GM21723 (cell line): Measurements from ENCODE around the gene GANAB.
"Not testable (repeated sequence)": the region's sequence is repeated elsewhere in the genome, so short reads cannot be mapped to it uniquely, and the experiment has no call there.

Experiments
- ATAC-seq: cut with Tn5 transposase; IDR thresholded peaks from one replicate; pipeline ENCODE4 v1.9.1; 2021; ENCODE audit warnings: mild to moderate bottlenecking, moderate library complexity; ENCODE audit not compliant: unreplicated experiment

GANAB gene

GRCh38 chr11:62645946-62646824 lies at the start of gene GANAB:
TSS of gene GANAB (minus strand) at chr11:62646613. CDS start at chr11:62646599, 14 bp downstream.
- ATAC-seq: peak; percentile 89

DNA sequence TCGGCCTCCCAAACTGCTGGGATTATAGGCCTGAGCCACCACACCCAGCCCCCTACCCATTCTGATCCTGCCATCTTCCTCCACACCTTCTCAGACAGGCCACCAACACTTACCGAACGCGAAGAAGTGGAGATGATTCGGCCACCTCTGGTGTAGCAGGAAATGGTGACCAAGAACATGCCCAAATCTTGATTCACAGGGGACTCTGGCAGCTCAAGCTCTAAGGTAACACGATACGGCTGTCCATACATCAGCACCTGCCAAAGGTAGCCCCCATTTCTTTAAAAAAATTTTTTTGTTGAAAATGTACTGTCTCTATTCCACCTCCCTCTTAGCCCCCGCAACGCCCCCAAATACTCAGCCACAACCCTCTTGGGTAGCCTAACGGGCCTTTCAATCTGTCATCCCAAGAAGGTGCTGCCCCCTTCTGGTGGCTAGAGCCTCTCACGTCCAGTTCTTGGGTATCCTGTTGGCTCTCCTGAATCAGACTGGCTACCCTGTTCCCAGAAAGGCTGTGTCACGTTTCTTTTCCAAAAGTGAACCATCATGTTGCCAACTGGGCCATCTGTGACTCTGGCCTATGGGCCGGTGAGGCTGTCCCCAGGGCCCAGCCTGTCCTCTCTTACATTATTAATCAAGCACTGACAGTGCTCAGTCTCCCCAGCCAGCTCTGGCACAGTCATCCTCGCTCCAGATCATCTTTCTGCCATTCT lies 48.2 kb upstream of the GANAB start:
- ATAC-seq: no peak

- not testable (repeated sequence) for ATAC-seq
Observed at GRCh38 chr11:62693624-62694023, 47.2 kb upstream of the GANAB start.

- no peak for ATAC-seq
Observed at GRCh38 chr11:62689421-62690183, 43.2 kb upstream of the GANAB start, which contains the start of gene LRRN4CL. TSS of gene LRRN4CL (minus strand) at chr11:62689530. CDS start at chr11:62688508, 1,022 bp downstream.

- no peak for ATAC-seq
Observed at GRCh38 chr11:62688491-62688890, 42.1 kb upstream of the GANAB start.

DNA sequence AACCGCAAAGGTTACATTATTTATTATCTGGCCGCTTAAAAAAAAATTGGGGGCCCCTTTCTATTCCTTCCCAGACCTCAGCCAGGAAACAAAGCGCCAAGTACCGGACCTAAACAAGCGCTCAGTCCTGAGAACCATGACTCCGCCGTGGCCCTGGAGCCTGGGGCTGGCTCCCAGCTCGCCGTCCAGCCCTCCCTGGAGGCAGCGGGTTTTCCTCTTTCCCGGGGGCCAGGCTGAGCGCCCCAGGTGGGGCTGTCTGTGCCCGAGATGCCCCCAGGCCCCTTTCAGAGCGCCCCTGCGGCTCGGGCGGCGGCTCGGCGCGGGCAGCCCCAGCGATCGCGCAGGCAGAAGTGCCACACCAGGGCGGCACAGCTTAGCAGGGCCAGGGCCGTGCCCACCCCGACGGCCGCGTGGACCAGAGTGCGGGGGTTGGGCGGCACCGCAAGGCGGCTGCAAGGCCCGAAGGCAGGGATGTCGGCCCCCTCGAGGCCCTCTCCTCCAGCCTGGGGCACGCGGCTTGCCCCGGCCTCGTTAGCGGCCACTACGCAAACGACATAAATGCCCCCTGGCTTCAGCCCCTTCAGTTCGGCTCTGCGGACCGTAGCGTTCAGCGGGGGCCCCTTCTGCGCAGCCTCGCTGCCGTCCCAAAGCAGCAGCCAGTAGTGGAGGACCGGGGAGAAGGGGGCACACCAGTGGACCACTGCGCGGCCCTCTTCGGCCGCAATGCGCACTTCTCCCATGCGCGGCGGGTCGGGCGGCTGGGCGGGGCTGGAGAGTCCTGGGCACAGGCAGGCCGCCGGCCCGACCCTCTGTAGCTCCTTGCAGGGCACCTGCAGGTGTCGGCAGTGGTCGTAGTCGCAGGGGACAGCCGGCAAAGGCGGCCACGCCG lies 41.3 kb upstream of the GANAB start:
- no peak for ATAC-seq

GRCh38 chr11:62682518-62682917 lies 36.1 kb upstream of the GANAB start:
- no peak for ATAC-seq

- no peak for ATAC-seq
Observed at GRCh38 chr11:62680825-62681240, 34.4 kb upstream of the GANAB start.

DNA sequence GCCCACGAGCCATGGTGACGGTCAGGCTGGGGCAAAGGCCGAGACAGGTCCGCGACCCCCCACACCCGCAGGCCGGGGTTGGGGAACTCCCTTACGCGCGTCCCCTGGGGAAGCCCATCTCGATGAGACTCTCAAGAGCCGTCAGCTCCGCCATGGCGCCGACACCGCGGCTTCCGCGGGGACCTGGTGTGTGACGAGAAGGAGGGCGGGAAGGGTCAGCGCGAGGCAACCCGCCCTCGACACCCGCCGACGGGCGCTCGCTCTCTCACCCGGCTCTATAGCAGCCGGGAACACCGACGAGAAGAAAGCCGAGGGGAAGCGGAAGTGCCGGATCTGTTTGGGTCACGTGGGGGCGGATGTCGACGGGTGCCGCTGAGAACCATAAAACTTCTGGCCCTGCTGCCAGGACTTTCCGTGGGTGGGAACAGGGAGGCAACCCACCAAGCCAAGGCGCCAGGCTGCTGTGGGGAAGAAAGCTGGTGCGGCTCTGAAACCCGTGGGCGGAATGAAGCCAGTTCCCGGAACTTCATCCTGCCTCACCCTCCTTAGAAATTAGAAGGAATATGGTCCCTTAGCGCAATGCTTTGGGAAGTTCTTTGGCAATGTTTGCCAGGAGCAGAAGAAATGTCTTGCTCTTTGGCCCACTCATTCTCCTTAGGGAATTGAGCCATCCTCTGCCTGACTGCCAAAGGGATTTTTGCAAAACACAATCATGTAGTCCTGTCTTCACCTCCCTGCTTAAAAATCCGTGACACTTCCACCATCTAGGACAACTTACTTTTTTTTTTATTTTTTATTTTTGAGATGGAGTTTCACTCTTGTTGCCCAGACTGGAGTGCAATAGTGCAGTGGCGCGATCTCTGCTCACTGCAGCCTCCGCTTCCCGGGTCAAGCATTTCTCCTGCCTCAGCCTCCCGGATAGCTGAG lies 32.6 kb upstream of the GANAB start, which contains the start of gene UBXN1:
Gene UBXN1 (minus strand): TSS at position 304 of the 927 bp plus-strand sequence. CDS start 150 bp downstream, at position 154.
- ATAC-seq: peak; percentile 77

- no peak for ATAC-seq
Observed at GRCh38 chr11:62678433-62678769, 32.0 kb upstream of the GANAB start.

DNA sequence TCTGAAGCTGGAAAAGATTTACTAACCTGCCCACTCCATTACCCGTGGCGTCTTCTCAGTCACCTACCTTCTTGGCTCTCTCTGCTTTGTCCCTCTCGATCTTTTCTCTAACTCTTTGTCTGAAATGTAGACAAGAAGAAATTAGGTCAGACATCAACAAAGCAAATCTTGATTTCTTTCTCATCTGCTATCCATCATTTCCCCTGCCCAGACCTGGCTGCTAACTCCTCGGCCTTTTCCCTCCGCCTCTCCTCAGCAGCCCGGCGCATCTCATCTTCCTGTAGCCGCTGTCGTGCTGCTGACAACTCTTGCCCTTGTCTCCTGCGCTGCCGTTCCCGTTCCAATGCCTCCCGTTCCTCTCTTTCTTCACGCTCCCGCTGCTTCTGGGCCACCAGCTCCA lies 31.3 kb upstream of the GANAB start:
- no peak for ATAC-seq

DNA sequence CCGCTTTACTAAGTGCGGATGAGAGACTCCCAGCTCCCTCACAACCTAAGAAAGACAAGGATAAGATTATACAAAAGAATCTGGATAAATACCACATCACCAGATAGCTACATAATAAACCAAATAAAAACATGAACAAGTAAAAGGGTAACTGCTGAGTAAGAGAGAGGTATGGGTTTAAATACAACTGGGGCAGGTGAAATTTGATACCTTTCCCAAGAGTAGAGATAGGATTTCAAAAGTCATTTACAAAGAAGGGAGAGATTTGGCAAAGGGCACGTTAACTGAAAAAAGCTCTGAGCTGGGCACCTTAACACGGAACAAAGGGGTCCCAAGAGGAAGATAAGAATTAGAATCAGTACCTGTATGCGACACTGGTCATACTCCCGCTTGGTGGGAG lies 30.7 kb upstream of the GANAB start:
- ATAC-seq: no peak

DNA sequence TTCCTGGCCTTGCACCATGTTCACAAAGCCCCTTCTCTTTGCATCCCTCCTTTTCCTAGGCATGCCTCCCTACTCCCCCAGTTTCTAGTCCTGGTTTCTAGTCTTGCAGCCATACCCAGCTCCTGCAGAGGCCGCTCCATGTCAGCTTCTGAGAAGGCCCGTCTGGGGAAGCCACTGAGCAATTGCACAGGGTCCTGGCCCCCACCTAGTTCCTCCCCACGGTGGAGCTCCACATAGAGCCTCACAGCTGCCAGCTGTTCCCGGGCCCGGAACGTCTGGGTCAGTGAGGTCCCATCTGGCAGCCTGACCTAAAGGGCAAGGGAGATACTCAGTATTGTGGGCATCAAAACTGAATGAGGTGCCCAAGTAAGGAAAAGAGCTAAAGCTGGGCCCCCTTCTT lies 30.3 kb upstream of the GANAB start:
- ATAC-seq: no peak

DNA sequence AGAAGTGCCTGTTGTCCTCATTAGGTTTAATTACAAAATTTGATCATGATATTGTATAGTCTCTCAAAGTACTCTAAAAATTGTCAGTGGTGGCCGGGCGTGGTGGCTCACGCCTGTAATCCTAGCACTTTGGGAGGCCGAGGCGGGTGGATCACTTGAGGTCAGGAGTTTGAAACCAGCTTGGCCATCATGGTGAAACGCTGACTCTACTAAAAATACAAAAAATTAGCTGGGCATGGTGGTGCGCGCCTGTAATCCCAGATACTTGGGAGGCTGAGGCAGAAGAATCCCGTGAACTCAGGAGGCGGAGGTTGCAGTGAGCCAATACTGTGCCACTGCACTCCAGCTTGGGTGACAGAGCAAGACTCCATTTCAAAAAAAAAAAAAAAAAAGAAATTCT lies 29.0 kb upstream of the GANAB start:
- not testable (repeated sequence) for ATAC-seq

DNA sequence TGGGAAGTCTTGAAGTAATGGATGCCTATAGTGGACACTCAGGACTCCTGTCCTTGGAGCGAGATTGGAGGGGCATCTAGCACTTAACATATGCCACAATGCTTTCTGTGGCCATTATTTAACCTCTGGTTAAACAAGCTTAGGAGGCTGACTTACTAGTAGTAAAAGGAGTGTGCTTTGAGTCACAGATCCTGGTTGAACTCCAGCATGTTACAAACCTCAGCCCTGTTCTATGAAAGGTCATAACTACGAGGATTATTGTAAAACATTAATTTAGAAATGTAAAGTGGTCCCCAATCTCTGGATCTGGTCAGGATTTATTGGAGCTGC lies 26.7 kb upstream of the GANAB start:
- ATAC-seq: no peak

- peak; percentile 62 for ATAC-seq
Observed at GRCh38 chr11:62671608-62672389, 25.4 kb upstream of the GANAB start, which contains the start of the genes LBHD1 and UQCC3. TSS of gene LBHD1 (minus strand) at chr11:62672267. CDS start at chr11:62670031, 2,236 bp downstream. TSS of gene UQCC3 (plus strand) at chr11:62671673. CDS start at chr11:62671746, 73 bp downstream.

- ATAC-seq: peak; percentile 16
Observed at GRCh38 chr11:62671236-62671607, 24.8 kb upstream of the GANAB start.

DNA sequence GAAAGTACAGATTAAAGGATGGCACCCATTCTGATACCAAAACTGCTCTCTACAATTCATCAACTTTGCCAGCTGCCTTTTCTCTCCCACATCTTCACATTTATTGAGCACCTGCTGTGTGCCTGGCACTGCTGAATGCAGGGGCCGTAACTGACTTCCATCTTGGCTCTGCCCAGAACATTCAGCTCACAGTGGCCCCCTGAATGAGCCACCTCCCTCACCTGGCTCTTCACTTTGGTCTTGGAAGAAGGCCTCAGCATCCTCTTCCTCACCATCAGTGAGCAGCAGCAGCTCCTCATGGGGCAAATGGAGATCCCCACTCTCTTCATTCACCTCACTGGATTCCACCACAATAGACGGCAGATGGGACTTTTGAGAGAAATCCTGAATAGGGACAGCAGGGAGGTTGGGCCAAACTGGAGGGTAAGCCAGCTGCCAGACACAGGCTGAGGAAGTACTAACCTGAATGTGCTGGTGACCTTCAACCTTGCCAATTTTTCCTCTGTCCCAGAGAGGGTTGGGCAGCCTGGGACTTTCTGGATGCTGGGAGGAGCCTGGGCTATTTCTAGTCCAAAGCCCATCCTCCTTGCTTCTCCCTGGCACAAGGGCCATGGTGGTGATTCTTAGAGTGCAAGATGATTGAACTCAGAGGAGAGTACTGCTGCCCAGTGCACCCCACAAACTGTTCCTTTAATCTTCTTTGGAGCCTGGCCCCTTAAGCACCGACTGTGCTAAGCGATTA lies 23.2 kb upstream of the GANAB start:
- ATAC-seq: no peak
